Kidney epithelial cell (primary cell): Measurements from ENCODE around the gene SASH1. TPM values are rescaled to one million over a fixed set of nuclear protein-coding genes. Genes with fewer than 3 reads are reported as not detected.

Experiments used
- DNase-seq: peaks from one replicate; pipeline ENCODE4 v3.0.0-alpha.2; 2010; ENCODE audit warnings: low read depth
- H3K27me3 ChIP-seq: 2 replicates; pipeline ENCODE4 v1.6.0; 2011; ENCODE audit warnings: low read length; ENCODE audit not compliant: control insufficient read depth, insufficient read depth
- H3K36me3 ChIP-seq: 2 replicates; pipeline ENCODE4 v1.5.1; 2011; ENCODE audit warnings: low read length; ENCODE audit not compliant: control insufficient read depth, insufficient read depth
- H3K4me3 ChIP-seq: 2 replicates; pipeline ENCODE4 v1.5.1; 2011; ENCODE audit warnings: low read depth, mild to moderate bottlenecking, control low read depth, low read length
- total RNA-seq: library from RNA; depleted of rRNA; stranded (reverse); fragments of >200 nt; gene quantifications from 2 replicates; pipeline ENCODE4 v1.2.3, GENCODE V29; 2015
- TF ChIP-seq, protein P1 (sequence below): IDR thresholded peaks from 2 replicates; pipeline ENCODE4 v1.5.1; 2011; ENCODE audit warnings: mild to moderate bottlenecking, moderate library complexity, low read length, control low read depth, inconsistent platforms; ENCODE audit not compliant: insufficient read depth, poor library complexity, severe bottlenecking

The SASH1 gene
- total RNA-seq, 1 donor from 2014 or later, result 13.8 TPM

DNA sequence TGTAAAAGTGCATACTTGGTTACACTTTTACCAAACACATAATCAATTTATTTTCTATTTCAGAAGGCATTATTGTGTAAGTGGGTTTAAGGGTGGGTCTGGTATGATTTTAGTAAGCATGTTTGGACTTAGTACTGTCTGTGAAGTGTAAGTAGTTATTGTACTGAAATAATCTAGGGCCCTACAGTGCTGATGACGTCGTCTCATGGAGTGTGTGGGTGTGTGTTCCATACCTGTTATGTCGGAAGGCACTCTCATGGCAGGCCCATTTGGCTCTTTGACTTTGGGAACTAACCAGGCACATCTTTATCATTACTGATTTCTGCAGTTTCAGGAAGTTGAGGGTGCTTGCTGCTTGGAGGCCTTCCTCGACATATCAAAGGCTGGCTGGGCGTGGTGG is 155.1 kb downstream of the SASH1 start:
- H3K4me3 ChIP-seq, result no peak overlapping the region
- no peak for DNase-seq
- TF ChIP-seq, protein P1, sequence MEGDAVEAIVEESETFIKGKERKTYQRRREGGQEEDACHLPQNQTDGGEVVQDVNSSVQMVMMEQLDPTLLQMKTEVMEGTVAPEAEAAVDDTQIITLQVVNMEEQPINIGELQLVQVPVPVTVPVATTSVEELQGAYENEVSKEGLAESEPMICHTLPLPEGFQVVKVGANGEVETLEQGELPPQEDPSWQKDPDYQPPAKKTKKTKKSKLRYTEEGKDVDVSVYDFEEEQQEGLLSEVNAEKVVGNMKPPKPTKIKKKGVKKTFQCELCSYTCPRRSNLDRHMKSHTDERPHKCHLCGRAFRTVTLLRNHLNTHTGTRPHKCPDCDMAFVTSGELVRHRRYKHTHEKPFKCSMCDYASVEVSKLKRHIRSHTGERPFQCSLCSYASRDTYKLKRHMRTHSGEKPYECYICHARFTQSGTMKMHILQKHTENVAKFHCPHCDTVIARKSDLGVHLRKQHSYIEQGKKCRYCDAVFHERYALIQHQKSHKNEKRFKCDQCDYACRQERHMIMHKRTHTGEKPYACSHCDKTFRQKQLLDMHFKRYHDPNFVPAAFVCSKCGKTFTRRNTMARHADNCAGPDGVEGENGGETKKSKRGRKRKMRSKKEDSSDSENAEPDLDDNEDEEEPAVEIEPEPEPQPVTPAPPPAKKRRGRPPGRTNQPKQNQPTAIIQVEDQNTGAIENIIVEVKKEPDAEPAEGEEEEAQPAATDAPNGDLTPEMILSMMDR, result no peak
- no peaks in the 10 kb centered on the region for H3K36me3 ChIP-seq
- no peaks in the 10 kb centered on the region for H3K27me3 ChIP-seq

DNA sequence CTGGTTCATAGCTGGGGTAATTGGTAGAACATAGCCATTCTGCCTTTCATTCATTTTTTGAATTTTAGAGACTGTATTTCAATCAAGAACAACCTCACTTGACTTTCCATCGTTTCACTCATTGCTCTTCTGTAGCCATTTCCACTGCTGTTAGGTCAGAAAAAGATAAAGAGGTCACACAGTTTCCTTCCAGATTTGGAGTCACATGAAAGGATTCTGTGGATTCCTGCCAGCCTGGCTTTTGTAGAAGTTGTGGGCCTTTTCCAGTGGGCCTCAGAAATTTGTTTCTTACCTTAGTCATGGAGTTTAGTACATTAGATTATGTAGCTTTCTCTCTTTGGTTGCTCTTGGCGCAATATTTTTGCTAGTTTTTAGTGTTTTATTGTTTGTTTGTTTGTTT is 157.8 kb downstream of the SASH1 start:
- DNase-seq, result no peak
- Histone ChIP-seq H3K36me3 (no peaks in the 10 kb centered on the region), H3K4me3 (no peak overlapping the region), H3K27me3 (no peaks in the 10 kb centered on the region)
- TF ChIP-seq, protein P1, result no peak

DNA sequence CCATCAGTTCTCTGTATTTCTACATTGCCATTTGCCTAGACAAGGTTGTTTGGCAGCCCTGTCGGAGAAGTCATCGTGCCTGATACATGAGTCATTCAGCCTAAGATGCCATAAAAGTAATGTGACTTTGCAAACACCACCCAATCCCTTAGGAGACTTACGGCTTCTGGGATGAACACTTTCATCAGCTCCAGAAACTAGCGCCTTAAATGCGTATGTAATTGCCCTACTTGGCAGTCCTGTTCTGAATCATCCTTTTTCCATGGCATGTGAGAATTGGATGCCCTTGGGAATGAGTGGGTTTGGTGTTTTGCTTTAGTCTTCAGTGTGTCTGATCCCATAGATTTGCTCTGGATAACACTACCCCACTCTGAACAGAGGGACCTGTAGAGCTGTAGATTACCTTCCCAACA is 158.5 kb downstream of the SASH1 start:
- TF ChIP-seq, protein P1, result no peak
- no peaks in the 10 kb centered on the region for H3K27me3 ChIP-seq
- DNase-seq, result no peak
- H3K4me3 ChIP-seq, result no peak overlapping the region
- H3K36me3 ChIP-seq, result no peaks in the 10 kb centered on the region

DNA sequence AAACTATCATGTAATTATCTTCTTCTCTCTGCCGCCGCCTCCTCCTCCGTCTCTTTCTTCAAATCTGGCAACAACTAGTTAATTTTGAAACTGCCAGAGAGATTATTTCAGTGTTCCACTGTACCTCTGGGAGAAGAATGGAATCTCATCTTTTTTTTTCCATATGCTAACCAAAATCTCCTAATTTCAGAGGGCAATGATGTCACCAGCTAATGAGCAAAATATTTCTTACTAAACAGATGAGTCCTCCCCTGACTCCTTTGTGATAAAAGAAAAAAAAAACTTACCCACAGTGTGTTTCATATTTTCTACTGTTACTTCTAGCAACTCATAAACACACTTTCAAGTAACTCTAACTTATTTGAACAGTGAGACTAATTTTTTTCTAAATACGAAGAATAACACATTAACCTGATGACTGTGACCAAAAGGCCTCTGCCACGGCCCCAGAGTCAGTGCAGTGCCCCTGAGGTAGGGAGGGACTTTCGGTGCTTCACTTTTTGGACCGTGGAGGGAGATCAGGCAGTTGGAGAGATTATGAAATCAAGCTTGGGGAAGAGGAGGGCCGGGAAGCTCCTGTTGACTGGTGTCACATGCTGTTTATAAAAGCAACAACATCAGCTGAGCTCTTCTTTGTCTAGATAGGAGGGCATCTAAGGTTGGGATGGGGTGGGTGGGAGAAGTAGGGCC is 159.6 kb downstream of the SASH1 start:
- TF ChIP-seq, protein P1, result no peak
- Histone ChIP-seq H3K4me3 (no peak overlapping the region), H3K27me3 (no peaks in the 10 kb centered on the region), H3K36me3 (no peaks in the 10 kb centered on the region)
- DNase-seq, result no peak

DNA sequence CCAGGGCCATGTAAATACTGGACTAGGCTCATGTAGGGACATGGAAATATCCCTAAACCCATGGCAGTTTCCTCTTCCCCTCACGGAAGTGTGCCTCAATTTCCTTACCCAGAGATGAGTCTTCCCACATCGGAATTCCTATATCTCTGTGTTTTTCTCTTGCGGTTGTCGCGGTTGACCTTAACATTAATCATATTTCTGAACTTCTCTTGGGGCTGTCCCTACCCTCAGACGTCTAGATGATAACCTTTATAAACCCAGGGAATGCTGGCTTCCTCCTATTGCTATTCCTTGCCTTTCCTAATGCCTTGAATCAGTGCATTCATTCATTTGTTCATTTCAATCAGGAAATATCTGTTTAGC is 160.1 kb downstream of the SASH1 start:
- no peak for DNase-seq
- Histone ChIP-seq H3K36me3 (no peaks in the 10 kb centered on the region), H3K27me3 (no peaks in the 10 kb centered on the region)

More for the DNA sequence above, 160.1 kb downstream of the SASH1 start:
- TF ChIP-seq, protein P1, result no peak
- no peak overlapping the region for H3K4me3 ChIP-seq
